HUES64 (cell line): Measurements from ENCODE around the gene HOXA11.

Source experiments
- H3K27ac ChIP-seq: 2 replicates; pipeline ENCODE4 v1.7.0; 2013; ENCODE audit warnings: low read depth, low read length, inconsistent platforms
- H3K27me3 ChIP-seq: 2 replicates; pipeline ENCODE4 v1.6.1; 2013; ENCODE audit warnings: mild to moderate bottlenecking, low read length; ENCODE audit not compliant: insufficient read depth
- H3K36me3 ChIP-seq: 2 replicates; pipeline ENCODE4 v1.6.1; 2013; ENCODE audit warnings: mild to moderate bottlenecking, low read length; ENCODE audit not compliant: insufficient read depth
- H3K4me1 ChIP-seq: 2 replicates; pipeline ENCODE4 v1.6.1; 2013; ENCODE audit warnings: mild to moderate bottlenecking, low read length, moderate library complexity; ENCODE audit not compliant: insufficient read depth
- H3K4me3 ChIP-seq: 2 replicates; pipeline ENCODE4 v1.5.1; 2013; ENCODE audit warnings: mild to moderate bottlenecking, low read length, moderate library complexity
- H3K9ac ChIP-seq: 2 replicates; pipeline ENCODE4 v1.6.1; 2013; ENCODE audit warnings: mild to moderate bottlenecking, low read depth, low read length
- H3K9me3 ChIP-seq: 2 replicates; pipeline ENCODE4 v1.6.1; 2013; ENCODE audit warnings: low read depth, low read length; ENCODE audit not compliant: insufficient read depth
- WGBS: fragments of 150-250, 120-280 bp; methylation state at CpG from one replicate; pipeline ENCODE4 v1.1.7; 2013; ENCODE audit warnings: missing lambda C conversion rate; 5-methylcytosine and 5-hydroxymethylcytosine counted together

HOXA11 gene

DNA sequence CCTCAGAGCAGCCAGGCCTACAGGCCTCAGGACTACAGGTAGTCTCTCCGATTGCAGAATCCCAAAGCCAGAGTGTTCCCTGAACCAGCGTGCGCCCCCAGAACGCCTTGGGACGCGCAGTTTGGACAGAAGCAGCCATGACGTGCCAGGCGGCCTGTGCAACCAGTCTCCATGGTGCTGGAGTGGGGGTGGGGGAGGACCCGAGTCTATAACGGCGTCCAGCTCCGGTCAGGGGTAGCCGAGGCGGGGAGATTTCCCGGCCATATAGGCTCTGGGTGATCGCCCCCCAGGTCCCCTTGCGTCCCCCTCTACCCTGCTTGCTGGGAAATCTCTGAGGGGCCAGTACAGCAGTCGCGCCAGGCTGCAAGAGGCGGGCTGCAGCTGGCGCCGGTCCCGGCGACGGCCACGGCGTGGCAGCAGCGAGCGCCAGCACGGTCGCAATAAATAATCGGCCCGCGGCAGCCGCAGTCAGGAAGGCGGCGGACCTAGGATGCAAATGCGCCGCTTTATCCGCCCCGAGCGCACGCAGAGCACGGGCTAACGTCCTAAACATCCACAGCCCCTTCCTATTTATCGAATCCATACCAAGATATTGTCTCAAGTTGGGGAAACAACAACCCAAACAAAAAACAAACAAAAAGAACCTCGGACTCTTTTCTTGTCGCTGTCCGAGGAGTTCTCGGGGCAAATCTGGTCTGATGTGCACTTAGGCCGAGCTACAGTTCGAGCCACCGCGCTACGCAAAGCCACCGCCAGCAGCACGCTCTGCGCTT is 34.3 kb downstream of the HOXA11 start:
- peaks cover 100% of the 10 kb centered on the region for H3K27me3 ChIP-seq
- no peak overlapping the region for H3K27ac ChIP-seq
- WGBS, result 3% methylated on average over 58 of the region's 58 CpGs
- no peak overlapping the region for H3K9ac ChIP-seq
- H3K9me3 ChIP-seq, result no peaks in the 10 kb centered on the region
- peak overlapping the region; percentile 34 for H3K4me3 ChIP-seq
- no peaks in the 10 kb centered on the region for H3K36me3 ChIP-seq
- no peaks in the 10 kb centered on the region for H3K4me1 ChIP-seq

DNA sequence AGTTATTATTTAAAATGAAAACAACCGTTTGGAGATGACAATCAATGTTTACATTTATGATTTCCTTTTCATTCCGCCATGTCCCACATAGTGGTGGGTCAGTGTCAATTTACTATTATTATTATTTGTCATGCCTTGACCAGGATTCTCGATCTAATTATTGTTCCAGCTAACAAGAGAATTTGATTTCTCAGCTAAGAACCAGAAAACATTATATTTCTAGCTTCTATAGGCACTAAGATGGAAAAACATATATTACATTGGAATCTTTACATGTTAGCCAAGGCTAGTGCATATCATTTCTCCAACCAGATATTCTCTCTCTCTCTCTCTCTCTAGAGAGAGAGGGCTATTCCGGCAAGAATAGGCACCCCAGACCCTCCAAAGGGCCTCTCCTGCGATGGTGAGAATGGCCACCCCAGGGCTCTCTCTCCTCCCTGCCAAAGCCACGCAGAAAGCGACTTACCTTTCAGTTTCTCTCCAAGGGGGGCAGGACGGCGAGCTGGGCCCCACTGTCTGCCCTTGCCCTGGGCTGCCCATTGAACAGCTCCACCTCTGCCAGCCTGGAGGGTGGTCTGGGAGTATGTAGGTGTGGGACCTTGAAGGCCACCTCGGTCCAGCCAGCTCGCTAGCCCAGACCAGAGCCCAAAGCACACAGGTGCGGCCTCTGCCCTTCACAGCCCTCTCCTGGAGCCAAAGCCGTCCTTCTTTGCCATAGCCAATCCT is 35.0 kb downstream of the HOXA11 start:
- 39% methylated on average over 11 of the region's 13 CpGs for WGBS
- H3K4me3 ChIP-seq, result peak overlapping the region; percentile 34; the same call in 1 of the 2 replicates
- H3K9ac ChIP-seq, result no peak overlapping the region
- H3K9me3 ChIP-seq, result no peaks in the 10 kb centered on the region
- no peaks in the 10 kb centered on the region for H3K36me3 ChIP-seq
- H3K27ac ChIP-seq, result no peak overlapping the region
- H3K4me1 ChIP-seq, result no peaks in the 10 kb centered on the region
- peaks cover 100% of the 10 kb centered on the region for H3K27me3 ChIP-seq

DNA sequence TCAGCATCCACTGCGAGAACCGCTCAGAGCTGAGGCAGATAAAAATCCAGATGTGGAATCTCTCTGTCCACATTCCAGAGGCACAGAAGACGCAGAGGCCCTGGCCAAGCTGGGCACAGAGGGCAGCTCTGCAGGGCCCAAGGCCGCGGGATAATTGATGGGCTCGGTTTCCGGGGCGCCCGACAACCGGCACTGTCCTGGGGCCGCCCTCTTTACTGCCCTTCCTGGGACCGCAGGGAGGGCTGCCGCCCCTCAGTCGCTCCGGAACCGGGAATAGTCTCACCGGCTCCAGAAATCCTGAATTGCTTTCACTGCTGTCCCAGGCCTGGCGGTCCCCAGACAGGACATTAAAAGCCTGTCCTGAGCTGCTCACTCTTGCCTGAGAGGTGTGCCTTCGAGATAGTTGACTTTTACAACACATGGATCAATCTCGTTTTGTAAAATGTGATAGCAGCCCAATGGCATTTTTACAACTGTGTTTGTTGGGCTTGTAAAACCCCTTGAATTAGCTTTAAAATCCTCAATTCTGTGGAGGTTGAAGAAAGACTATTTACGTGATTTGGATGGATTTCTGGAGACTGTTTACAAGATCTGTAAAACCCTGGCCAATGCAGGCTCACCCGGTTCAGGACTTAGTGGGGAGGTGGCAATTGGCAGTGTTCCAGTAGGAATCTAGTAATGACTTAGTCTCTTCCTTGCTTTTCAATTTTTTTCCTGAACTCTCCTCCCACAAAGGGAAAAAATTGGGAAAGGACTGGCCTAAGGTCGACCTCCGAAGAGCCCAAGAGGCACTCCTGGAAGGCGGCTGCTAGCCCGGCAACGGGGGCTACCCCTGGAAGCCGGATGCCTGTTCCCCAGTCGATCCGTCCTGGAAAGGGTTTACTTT is 36.0 kb downstream of the HOXA11 start:
- Histone ChIP-seq H3K4me1 (no peaks in the 10 kb centered on the region), H3K9me3 (no peaks in the 10 kb centered on the region), H3K27ac (no peak overlapping the region), H3K4me3 (no peak overlapping the region), H3K36me3 (no peaks in the 10 kb centered on the region), H3K9ac (no peak overlapping the region), H3K27me3 (peaks cover 100% of the 10 kb centered on the region)
- WGBS, result 38% methylated on average over 30 of the region's 30 CpGs

DNA sequence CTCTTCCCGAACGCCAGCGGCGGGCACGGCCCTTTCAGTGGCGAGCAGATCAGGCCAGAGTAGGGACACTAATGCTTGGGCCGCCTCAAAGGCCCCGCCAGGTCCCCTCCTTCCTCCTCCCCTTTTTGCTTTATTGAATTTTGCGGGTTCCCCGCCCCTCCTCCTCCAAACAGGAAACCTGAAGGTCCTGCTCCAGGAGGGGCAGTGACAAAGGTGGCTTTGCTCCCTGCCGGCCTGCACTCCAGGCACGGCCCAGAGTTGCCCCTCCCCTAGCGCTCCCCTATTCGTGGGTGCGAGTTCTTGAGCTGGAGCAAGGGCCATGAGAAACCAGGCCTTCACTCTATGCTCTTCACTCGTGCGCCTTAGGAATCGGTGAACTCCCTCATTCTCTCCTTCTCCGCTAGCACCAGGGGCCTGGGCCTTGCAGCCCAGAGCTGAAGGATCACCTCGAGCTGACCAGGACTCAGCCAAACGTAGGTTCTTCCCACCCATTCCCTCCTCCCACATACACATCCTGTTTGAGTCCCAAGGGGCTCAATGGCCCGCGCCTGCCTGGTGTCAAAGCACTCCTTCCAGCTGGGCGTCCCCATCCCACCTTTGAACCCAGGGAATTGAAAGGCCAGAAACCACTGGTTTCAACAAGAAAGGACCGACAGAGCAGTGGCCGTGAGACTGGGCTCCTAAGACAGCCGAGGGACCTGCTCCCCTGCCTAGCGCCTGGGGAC is 36.8 kb downstream of the HOXA11 start:
- WGBS, result 20% methylated on average over 28 of the region's 28 CpGs

GRCh38 chr7:27147199-27148030 is 37.6 kb downstream of the HOXA11 start, which contains the start of gene HOXA6:
Gene HOXA6 (minus strand): TSS chr7:27147774. CDS start chr7:27147749, 25 bp downstream.
- Histone ChIP-seq H3K27me3 (peaks cover 100% of the 10 kb centered on the region), H3K36me3 (no peaks in the 10 kb centered on the region), H3K27ac (no peak within 1 kb of the TSS), H3K4me3 (no peak within 1 kb of the TSS), H3K9me3 (no peaks in the 10 kb centered on the region), H3K4me1 (peaks cover 3% of the 10 kb centered on the region; the same call in 1 of the 2 replicates), H3K9ac (no peak within 1 kb of the TSS)
- WGBS, result 12% methylated on average over 63 of the region's 63 CpGs

More for the DNA sequence above, 36.8 kb downstream of the HOXA11 start:
- no peaks in the 10 kb centered on the region for H3K36me3 ChIP-seq
- H3K27me3 ChIP-seq, result peaks cover 100% of the 10 kb centered on the region
- H3K27ac ChIP-seq, result no peak overlapping the region
- H3K9ac ChIP-seq, result no peak overlapping the region
- no peak overlapping the region for H3K4me3 ChIP-seq
- H3K4me1 ChIP-seq, result peaks cover 3% of the 10 kb centered on the region; the same call in 1 of the 2 replicates
- H3K9me3 ChIP-seq, result no peaks in the 10 kb centered on the region

GRCh38 chr7:27146491-27147198 is 38.4 kb downstream of the HOXA11 start:
- Histone ChIP-seq H3K9ac (no peak overlapping the region), H3K27me3 (peaks cover 100% of the 10 kb centered on the region), H3K9me3 (no peaks in the 10 kb centered on the region), H3K4me3 (no peak overlapping the region), H3K27ac (no peak overlapping the region), H3K4me1 (peaks cover 3% of the 10 kb centered on the region; the same call in 1 of the 2 replicates), H3K36me3 (no peaks in the 10 kb centered on the region)
- WGBS, result 58% methylated on average over 5 of the region's 5 CpGs

GRCh38 chr7:27145914-27146412 is 39.1 kb downstream of the HOXA11 start:
- Histone ChIP-seq H3K9ac (no peak overlapping the region), H3K4me3 (no peak overlapping the region), H3K4me1 (peaks cover 3% of the 10 kb centered on the region; the same call in 1 of the 2 replicates), H3K36me3 (no peaks in the 10 kb centered on the region), H3K9me3 (no peaks in the 10 kb centered on the region), H3K27ac (no peak overlapping the region), H3K27me3 (peaks cover 100% of the 10 kb centered on the region)
- 74% methylated on average over 11 of the region's 11 CpGs for WGBS

DNA sequence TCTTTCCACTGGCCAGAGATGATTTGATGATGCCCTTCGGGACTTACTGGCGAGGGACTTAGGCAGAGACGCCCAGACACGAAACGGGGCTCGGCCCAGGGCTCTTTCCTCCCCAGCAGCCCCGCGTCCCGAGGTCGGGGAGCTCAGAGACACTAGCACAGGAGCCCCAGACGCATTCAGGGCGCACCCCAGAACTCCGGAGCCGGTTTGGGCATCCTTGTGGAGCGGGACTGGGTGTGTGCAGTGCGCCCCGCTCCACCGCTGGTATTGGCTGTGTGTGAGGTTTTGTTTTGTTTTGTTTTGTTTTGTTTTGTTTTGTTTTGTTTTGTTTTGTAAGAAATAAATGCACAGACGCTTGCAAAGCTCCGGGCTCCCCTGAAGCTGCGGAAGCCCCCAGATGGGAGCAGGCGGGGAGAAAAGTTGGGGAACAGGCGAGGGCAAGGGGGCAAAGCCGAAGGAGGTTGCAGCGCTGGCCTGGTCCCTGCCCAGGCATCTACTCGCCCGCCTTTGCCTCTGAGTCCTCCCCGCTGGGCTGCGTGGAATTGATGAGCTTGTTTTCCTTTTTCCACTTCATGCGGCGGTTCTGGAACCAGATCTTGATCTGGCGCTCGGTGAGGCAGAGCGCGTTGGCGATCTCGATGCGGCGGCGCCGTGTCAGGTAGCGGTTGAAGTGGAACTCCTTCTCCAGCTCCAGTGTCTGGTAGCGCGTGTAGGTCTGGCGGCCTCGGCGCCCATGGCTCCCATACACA is 39.7 kb downstream of the HOXA11 start:
- no peak overlapping the region for H3K9ac ChIP-seq
- peaks cover 100% of the 10 kb centered on the region for H3K27me3 ChIP-seq
- H3K36me3 ChIP-seq, result no peaks in the 10 kb centered on the region
- H3K4me3 ChIP-seq, result no peak overlapping the region
- no peak overlapping the region for H3K27ac ChIP-seq
- 71% methylated on average over 47 of the region's 47 CpGs for WGBS
- no peaks in the 10 kb centered on the region for H3K9me3 ChIP-seq
- peaks cover 3% of the 10 kb centered on the region; the same call in 1 of the 2 replicates for H3K4me1 ChIP-seq

- no peak overlapping the region for H3K27ac ChIP-seq
- WGBS, result 18% methylated on average over 31 of the region's 31 CpGs
- peaks cover 3% of the 10 kb centered on the region; the same call in 1 of the 2 replicates for H3K4me1 ChIP-seq
- H3K4me3 ChIP-seq, result no peak overlapping the region
- H3K9me3 ChIP-seq, result no peaks in the 10 kb centered on the region
- H3K36me3 ChIP-seq, result no peaks in the 10 kb centered on the region
- peaks cover 100% of the 10 kb centered on the region for H3K27me3 ChIP-seq
- no peak overlapping the region for H3K9ac ChIP-seq
These were observed 40.3 kb downstream of the HOXA11 start for GRCh38 chr7:27144781-27145164.
